Measurements from ENCODE around the gene LRRK1. TPM values are rescaled to one million over a fixed set of nuclear protein-coding genes. Genes with fewer than 3 reads are reported as not detected.

Gene LRRK1
- total and polyA plus RNA-seq, 12 donors: 1.5 to 8.1 (median 2.0) TPM

DNA sequence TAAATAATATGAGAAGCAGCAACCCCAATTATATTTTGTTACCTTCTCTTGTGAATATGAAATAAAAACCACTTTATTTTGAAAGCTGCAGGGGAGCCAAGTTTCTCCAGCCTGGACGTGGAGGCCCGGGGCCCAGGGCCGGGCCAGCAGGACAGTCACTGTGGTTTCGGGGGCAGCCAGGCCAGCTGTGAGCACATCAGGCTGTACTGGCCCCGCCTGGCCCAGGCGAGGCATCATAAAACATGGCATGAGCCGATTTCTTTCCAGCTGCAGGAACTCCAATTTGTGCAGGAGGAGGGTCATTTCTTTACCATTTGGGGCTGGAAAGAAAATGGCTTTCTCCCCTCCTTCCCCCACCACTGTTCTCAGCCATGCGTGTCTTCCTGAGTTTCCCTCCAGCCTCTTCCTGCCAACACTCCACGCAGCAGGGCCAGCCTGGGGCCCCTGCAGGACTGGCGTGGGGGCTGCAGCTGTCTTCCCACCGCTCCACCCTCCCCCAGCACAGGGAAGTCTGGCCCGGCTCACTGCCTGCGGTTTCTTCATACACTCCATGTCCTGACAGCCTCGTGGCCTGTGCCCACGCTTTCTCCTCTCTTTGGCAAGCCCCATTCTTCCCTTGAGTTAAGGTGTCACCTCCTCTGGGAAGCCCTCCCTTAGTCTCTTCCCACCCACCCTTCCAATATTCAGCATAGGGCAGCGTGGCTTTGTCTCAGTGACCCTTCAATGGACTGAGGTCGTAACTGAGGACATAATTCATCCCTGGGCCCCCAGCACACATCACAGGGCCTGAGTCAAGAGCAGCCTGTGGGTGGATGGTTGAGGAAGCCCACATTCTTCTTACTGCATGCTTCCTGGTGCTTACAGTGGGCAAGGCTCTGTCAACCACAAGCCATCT lies 196.9 kb downstream of the LRRK1 start:
- H3K27ac ChIP-seq: peak overlapping the region in 5 of 10 donors; percentile 14 to 42 (median 35)
- H3K36me3 ChIP-seq: no peaks in the 10 kb centered on the region
- H3K4me1 ChIP-seq: peaks cover 2 to 27% (median 9%) of the 10 kb centered on the region in 9 donors
- WGBS, 2 donors: 69 to 71% methylated on average over 17 of the region's 17 CpGs
- DNase-seq: peak; percentile 44 to 53
- TF ChIP-seq, protein P1, sequence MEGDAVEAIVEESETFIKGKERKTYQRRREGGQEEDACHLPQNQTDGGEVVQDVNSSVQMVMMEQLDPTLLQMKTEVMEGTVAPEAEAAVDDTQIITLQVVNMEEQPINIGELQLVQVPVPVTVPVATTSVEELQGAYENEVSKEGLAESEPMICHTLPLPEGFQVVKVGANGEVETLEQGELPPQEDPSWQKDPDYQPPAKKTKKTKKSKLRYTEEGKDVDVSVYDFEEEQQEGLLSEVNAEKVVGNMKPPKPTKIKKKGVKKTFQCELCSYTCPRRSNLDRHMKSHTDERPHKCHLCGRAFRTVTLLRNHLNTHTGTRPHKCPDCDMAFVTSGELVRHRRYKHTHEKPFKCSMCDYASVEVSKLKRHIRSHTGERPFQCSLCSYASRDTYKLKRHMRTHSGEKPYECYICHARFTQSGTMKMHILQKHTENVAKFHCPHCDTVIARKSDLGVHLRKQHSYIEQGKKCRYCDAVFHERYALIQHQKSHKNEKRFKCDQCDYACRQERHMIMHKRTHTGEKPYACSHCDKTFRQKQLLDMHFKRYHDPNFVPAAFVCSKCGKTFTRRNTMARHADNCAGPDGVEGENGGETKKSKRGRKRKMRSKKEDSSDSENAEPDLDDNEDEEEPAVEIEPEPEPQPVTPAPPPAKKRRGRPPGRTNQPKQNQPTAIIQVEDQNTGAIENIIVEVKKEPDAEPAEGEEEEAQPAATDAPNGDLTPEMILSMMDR (IDR thresholded peaks at IDR 0.05): no peak
- no peaks in the 10 kb centered on the region for H3K9me3 ChIP-seq
- intact Hi-C loops (cut with DNase I): no loop called here
- peak; percentile 37 to 78 (median 70) for ATAC-seq
- no peaks in the 10 kb centered on the region for H3K27me3 ChIP-seq
- H3K4me3 ChIP-seq: no peak overlapping the region

GRCh38 chr15:101116681-101116976 lies 197.5 kb downstream of the LRRK1 start:
- Histone ChIP-seq H3K4me3 (no peak overlapping the region), H3K4me1 (peaks cover 7 to 33% (median 13%) of the 10 kb centered on the region in 9 donors), H3K27ac (peak overlapping the region in 1 of 10 donors; percentile 42), H3K9me3 (no peaks in the 10 kb centered on the region), H3K36me3 (no peaks in the 10 kb centered on the region), H3K27me3 (no peaks in the 10 kb centered on the region)
- intact Hi-C loops (cut with DNase I): no loop called here
- no peak for DNase-seq
- WGBS, 2 donors: 97 to 100% methylated on average over 1 of the region's 1 CpG
- TF ChIP-seq, protein P1 (IDR thresholded peaks at IDR 0.05): no peak
- no peak for ATAC-seq

DNA sequence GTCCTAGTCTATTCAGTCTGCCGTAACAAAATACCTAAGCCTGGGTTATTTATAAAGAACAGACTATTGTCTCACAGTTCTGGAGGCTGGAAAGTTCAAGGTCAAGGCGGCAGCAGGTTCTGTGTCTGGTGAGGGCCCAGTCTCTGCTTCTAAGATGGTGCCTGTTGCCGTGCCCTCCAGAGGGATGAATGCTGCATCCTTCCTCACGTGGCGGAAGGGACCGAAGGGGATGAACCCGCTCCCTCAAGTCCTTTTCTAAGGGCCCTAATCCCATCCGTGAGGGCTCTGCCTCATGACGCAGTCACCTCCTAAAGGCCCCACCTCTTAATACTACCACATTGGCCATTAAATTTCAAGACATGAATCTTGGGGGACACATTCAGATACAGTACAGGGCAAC lies 199.0 kb downstream of the LRRK1 start:
- H3K27ac ChIP-seq: no peak overlapping the region
- no peaks in the 10 kb centered on the region for H3K27me3 ChIP-seq
- DNase-seq: no peak
- WGBS, 2 donors: 97 to 99% methylated on average over 9 of the region's 9 CpGs
- intact Hi-C loops (cut with DNase I): no loop called here
- H3K9me3 ChIP-seq: no peaks in the 10 kb centered on the region
- no peaks in the 10 kb centered on the region for H3K36me3 ChIP-seq
- H3K4me3 ChIP-seq: no peak overlapping the region
- peaks cover 13 to 48% (median 17%) of the 10 kb centered on the region in 9 donors for H3K4me1 ChIP-seq
- TF ChIP-seq, protein P1 (IDR thresholded peaks at IDR 0.05): no peak
- ATAC-seq: no peak

GRCh38 chr15:101118615-101119014 lies 199.5 kb downstream of the LRRK1 start:
- no peaks in the 10 kb centered on the region for H3K36me3 ChIP-seq
- no peak for DNase-seq
- TF ChIP-seq, protein P1 (IDR thresholded peaks at IDR 0.05): no peak
- no peak overlapping the region for H3K27ac ChIP-seq
- no peak for ATAC-seq
- H3K4me1 ChIP-seq: peaks cover 13 to 52% (median 17%) of the 10 kb centered on the region in 9 donors
- 96 to 97% methylated on average over 10 of the region's 10 CpGs for WGBS, 2 donors
- no peak overlapping the region for H3K4me3 ChIP-seq
- intact Hi-C loops (cut with DNase I): no loop called here
- no peaks in the 10 kb centered on the region for H3K9me3 ChIP-seq
- H3K27me3 ChIP-seq: no peaks in the 10 kb centered on the region

Measured in heart right ventricle (tissue), 16 donors.